ENCODE results near the gene IL1RAPL1.

Gene IL1RAPL1

DNA sequence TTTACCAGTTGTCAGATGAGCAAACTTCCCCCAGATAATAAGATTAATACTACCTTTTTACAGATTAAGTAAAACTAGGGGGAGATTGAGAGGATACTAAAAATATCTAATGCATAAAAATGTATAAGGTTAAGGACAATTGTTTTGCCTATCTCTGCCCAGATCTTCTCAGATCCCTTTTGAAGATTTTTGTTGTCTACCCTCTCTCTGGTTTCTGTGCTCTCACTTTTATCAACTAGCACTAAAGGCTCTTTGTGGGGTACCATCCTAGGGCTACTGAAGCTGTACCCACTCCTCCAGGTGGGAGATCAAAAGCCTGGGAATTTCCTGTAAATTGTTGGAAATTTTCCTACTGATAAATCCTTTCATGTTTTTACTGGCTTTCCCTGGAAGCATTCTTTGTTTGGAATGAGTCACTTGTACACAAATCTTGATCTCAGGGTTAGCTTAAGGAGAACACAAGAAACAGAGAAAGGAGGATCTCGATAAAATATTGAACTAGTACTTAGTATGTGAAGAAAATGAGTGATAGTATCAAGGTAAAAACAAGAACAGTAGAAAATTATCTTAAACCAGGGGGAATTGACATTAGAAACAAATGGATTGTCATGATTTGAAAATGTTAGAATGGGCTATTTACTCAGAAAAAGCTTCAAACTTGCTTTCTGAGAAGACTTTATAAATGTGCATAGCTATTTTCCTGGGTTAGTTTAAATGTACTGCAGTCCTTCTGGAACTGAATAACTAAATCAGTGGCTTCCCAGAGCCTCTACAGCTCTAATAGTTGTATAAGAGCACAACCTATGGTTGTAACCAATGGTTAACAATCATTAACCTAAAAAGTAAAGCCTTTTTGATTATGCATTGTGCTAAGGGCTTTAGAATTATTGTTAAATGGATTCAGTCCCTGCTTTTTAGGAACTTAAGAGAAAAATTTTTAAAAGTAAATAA is 948.2 kb downstream of the IL1RAPL1 start:
- DNase-seq (ENCODE audit: low spot score): no peak

DNA sequence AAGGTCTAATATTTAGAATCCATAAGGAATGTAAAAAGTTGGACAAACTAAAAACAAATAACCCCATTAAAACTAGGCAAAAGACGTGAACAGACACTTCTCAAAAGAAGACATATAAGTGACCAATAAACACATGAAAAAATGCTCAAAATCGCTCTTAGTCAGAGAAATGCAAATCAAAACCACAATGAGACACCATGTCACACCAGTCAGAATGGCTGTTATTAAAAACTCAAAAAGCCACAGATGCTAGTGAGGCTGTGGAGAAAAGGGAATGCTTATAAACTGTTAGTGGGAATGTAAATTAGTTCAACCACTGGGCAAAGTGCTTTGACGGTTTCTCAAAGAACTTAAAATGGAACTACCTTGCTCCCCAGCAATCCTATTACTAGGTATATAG is 953.8 kb downstream of the IL1RAPL1 start:
- DNase-seq (ENCODE audit: low spot score): no peak

DNA sequence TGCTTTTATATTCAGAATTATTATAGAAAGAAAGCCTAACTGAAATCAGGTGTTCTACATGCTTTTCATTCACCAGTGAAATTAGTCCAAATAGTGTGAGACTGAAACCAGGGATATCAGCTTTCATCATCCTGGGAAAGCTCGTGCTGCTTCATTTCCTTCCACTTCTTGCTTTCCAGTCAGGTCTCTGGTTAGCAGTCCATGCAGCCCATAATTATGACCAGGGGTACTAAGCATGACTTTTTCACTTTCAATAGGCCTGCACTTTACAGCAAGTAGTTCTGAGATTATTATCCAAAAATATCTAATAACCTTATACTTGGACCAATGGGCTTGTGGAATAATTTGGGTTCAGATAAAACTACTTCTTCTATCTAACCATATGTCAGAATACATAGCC is 954.9 kb downstream of the IL1RAPL1 start:
- no peak for DNase-seq (ENCODE audit: low spot score)

DNA sequence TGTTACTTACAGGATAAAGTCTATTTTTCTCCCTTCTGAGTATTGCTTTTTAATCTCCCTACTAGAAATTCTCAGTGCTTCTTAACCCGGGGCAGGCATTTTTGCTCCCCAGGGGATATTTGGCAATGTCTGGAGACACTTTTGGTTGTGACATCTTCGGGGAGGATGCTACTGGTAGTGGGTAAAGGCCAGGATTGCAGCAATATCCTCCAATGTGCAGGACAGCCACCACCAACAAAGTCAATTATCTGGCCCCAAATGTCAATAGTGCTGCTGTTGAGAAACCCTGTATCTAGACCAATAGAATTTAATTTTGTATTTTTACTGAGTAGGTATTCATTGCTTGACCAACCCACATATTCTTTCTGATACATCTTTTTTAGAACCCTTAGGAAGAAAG is 958.6 kb downstream of the IL1RAPL1 start:
- no peak for DNase-seq (ENCODE audit: low spot score)

DNA sequence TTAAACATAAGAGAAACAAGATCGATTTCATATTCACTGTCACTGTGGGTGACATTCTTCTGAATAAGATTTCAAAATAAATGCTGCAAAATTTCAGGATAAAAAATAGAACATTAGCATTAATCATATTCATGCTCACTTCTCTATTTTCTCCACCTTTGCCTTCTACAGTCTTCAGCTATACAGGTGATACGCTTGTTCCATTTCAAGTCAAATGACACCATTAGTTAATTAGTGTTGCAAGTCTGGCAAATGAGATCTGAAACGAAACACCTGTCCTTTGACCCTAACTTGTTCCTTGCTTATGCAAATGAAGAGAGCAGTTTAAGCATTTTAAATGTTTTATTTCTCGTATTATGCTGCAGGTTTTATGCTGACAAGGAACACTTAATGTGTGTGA is 960.6 kb downstream of the IL1RAPL1 start:
- no peak for DNase-seq (ENCODE audit: low spot score)

DNA sequence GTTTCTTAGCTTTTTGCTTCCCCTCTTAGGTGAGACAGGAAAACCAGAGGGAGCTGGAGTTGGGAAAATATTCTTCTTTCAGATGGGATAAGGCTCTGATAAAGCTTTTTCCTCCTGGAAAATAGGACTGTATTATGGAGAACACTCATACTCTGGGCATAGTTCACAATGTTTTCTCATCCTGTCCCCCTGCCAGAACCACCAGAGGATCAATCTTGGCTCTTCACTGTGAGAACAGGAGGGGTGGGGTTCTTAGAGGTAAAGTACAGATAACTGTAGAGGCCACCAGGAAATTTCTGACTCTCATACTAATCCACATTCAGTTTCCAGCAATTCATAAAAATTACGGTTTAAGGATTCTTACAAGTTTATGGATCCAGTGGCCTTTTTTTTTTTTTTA is 966.3 kb downstream of the IL1RAPL1 start:
- DNase-seq (ENCODE audit: low spot score): no peak

DNA sequence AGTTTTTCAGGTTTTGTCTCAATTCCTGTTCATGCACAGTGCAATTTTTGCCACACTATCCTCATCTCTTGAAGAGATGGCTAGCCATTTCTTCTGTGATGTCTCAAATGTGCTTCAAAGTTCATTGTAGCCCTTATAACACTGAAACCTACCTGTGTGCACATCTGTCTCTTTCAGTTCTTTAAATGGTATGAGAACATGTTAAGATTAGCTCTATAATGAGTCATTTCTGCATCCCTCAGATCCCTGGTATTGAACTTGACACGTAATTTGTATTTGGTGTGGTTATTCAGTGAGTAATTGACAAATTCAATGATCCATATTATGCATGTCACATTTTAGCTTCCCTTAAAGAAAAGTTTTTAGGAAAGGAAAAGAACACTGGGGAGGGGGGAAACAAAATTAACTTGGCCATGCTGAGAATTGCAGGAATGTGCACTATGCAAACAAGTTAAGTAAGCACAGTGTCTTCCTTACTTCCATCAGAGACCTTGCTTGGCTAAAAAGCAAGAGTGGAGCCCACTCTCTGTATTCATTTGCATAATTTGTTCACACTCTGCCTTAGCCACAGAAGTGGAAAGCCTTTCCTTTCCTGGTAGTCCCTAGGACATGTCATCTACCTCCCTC is 968.3 kb downstream of the IL1RAPL1 start:
- no peak for DNase-seq (ENCODE audit: low spot score)

DNA sequence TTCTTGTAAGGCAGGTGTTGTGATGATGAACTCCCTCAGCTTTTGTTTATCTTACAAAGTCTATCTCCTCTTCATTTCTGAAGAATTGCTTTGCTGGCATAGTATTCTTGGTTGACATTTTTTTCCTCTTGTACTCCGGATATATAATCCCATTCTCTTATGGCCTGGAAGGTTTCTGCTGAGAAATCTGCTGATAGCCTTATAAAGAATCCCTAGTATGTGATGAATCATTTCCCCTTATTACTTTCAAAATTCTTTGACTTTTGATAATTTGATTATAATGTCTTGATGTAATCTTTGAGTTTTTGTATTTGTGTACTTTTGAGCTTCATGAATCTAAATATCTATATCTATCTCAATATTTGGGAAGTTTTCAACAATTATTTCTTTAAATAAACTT is 972.8 kb downstream of the IL1RAPL1 start:
- no peak for DNase-seq (ENCODE audit: low spot score)

DNA sequence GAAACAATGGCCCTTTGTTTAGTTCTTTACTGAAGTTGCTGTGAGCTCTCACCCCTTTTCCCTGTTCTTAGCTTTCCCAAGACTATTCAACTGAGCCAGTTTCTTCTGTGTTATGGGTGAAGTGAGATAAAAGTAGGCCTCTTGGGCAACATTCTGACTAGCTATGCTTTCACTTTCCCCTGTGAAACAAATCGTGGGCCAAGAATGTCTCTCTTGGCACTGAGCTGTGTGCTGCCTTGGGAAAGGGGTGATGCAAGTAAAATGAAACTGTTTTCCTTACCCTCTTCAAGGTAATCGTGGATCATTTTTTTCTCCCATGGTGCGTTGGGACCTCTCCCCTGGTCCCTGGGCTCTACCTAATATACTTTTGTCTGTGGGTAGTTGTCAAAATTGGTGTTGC is 974.2 kb downstream of the IL1RAPL1 start:
- no peak for DNase-seq (ENCODE audit: low spot score)

DNA sequence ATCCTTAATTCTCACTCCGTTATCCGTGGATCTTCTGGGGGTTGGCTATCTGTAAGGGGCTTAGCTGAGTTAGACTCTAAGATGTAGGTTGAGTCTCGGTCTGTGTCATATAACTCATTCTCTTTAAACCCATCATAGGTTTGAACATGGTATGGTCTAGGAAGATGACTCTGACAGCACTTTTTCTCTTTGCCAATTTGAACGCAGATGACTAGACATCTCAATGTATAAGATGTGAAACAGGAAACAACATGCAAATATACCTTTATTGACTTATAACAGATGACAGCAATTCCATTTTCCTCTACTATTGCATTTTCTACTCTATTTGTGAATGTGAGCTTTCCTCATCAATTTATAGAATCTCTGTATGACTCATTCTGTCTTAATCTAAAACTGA is 993.3 kb downstream of the IL1RAPL1 start:
- DNase-seq (ENCODE audit: low spot score): no peak

DNA sequence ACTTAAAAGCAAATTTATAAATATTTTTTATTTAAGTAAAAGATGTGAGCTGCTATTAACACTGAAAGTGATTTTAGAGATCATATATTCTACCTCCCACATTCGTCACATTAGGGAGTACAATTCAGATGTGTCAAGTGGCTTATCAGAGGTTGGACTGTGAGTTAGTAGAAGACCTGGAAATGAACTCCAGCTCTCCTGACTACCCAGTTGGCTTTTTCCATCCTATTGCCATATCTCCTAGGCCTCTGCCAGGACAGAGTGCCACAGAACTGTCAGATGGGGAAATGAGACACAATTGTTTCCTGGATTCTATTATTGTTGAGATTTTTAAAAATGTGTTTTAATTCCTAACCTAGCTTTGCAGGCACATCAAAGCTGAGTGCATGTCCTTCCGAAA is 994.0 kb downstream of the IL1RAPL1 start:
- DNase-seq (ENCODE audit: low spot score): no peak

DNA sequence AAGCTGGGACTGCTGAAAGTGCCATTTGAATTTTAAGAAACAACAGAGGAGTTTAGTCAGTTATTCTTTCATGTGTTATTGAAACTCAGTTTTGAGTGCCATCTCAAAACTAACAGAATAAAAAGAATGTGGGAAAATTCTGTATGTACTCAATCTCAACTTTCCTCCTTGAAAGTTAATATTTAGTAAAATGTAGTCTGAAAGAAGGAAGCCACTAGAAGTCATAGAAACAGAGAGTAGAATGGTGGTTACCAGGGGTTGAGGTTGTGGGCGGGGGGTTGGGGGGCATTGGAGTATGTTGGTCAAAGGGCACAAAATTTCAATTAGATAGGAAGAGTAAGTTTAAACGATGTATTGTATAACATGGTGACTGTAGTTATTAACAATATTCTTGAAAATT is 999.9 kb downstream of the IL1RAPL1 start:
- no peak for DNase-seq (ENCODE audit: low spot score)

DNA sequence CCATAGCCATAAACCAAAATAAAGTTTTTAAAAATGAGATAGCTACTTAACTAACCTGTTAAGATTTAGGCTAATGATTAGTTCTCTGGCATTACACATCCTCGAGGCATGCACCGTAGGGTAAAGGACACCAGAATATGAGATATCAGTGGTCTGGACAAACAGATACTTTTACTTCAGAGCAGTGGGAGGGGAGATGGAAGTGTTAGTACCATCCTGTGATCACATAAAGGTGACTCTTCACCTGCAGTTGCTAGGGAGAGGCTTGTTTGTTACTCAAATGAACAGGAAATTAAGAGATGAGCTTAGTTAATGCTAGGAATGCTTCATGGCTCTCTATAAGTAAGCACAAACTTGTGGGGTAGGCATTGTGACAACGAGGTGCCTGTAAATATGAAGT is 1003.7 kb downstream of the IL1RAPL1 start:
- DNase-seq (ENCODE audit: low spot score): no peak

DNA sequence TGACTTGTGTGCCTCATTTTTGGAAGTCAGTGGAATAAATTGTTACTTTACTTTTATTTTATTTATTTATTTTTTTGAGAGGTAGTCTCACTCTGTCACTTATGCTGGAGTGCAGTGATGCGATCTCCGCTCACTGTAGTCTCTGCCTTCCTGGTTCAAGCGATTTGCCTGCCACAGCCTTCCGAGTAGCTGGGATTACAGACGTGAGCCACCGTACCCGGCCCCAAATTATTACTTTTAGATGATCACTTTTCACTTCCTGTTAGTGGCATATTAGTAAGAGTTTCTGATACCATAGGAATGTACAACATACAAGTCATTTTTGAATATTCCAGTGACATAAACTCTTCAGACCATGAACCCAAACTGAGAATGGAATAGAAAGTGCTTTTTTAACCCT is 1017.1 kb downstream of the IL1RAPL1 start:
- no peak for DNase-seq (ENCODE audit: low spot score)

DNA sequence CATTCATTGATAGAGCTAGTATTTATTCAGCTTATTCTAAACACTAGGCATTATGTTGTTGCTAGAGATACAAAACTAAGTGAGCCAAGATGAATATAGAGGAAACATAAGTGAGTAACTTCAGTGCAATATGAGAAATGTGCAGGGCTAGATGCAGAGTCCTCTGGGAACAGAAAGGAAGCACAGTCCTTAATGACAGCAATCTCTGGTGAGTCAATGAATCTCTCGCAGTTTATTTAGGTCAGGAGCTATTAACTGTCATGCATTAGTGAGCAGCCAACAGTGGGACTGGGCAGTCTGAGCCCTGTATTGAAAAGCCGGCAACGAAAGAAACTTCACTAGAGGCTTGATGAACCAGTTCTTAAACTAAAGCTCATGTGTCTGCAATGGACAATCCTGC is 1030.0 kb downstream of the IL1RAPL1 start:
- DNase-seq (ENCODE audit: low spot score): no peak

DNA sequence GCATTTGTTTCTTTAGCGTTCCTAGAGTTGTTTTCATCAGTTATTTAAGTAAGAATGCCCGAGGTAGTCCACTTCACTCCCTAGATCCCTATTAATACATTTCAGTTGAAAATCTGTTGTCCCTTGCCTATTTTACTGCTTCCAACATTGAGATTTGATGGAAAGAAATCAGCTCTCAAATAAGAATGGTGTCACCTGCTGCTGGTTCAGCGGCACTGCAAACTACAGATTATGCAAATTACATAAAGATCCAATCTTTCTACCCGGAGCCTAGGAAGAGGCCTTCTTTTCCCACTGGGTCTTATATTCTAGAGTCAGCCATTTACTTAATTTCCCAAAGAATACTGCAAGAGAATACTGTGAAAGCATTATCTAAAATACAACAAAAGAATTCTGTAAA is 1030.5 kb downstream of the IL1RAPL1 start:
- peak; percentile 29 for DNase-seq (ENCODE audit: low spot score)

DNA sequence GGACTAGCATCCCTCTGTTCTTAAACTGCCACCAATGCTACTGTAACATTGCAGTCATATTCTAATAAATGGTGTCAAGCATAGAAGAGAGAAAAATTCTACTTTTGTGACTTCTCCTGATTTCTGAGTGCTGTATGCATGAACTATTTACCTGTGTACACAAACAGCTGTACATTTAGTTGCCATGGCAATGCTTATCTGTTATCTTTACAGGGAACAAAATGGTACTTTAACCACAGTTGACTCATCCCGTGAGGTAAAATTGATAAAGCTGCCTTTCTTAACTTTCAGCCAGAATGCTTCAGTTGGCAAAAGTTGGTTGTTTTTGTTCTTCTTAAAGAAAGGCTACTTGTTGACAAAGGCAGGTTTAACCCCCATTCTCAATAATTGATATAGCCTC is 1040.6 kb downstream of the IL1RAPL1 start:
- no peak for DNase-seq (ENCODE audit: low spot score)

DNA sequence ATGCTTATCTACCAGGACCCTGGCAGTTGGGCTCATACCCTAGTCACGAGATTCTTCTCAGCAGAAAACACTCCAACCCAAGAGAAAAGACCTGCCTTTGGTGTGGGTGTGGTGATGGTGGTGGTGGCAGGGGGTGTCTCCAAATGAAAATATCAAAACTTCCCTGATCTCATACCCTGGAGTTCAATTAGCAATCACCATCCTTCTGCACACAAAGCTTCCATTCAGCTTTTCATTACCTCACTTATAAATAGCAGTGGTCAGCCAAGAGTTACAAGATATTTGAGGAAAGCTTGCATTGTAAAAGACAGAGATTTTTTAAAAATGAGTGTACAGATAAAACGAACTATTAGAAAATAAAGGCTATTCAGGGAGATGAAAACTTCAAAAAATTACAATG is 1047.3 kb downstream of the IL1RAPL1 start:
- no peak for DNase-seq (ENCODE audit: low spot score)

DNA sequence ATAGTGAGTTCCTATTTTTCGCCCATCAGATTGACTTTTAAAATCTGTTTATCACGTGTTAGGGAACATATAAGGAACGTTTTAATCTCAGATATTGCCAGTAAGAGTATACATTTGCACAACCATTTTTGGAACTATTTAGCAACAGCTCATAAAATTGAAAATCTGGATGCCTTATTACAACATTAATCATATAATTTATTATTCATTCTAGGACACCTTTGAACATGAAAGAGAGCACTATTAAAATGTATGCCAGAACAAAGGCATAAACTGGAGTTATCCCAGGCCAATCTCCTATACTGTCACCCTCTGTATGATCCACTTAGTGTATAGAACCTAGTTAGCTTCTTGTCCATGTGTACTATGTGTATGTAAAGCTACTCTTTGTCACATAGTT is 1049.1 kb downstream of the IL1RAPL1 start:
- DNase-seq (ENCODE audit: low spot score): no peak

DNA sequence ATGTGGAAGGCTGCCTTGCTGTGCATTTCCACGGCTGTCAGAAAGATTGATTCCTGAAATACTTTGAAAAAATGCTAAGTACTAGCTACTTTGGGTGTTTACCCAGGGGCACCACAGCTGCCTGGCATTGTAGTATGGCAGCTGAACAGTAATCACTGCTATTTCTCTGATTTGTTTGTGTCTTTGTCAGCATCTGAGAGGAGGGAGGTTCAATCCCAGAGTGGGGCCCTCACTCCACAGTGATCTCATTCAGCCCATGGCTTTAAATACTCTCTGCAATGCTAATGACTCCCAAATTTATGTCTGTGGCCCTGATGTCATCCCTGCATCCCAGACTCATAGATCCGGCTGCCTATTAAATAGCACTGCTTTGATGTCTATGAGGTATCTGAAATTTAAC is 1052.9 kb downstream of the IL1RAPL1 start:
- no peak for DNase-seq (ENCODE audit: low spot score)

DNA sequence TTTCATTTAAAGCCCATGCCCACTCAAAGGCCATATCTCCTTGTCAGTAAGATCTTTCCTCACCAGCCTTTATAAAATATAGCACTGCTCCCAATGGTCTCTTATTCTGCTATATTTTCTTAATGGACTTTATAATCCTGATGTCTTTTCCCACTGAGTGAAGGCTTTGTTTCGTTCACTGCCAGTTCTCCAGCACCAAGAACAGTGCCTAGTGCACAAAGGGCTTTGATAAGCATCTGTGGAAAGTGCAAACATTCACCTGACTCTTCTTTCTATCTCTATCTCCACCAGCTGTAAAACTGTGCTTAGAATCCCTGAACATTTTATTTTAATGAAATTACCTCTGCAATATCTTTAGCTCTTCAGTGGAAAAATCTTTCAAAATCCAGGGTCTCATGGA is 1054.2 kb downstream of the IL1RAPL1 start:
- DNase-seq (ENCODE audit: low spot score): no peak

DNA sequence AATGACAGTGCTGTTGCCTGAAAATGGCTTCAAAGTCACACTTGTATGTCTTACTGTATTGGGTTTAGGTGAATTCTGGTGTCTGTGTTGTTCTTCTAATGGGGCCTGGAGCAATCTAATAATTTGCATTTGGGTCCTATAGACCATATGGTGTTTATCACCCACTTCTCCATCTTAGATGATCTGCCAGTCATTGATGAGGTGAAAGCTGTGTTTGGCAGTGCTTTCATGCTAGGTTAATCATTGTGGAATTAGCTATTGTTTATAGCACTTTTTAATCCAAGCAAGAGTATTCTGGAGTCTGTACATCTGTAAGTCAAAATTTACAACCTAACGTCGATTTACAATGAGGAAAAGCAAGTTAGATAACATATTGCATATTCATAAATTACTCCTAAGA is 1055.9 kb downstream of the IL1RAPL1 start:
- no peak for DNase-seq (ENCODE audit: low spot score)

DNA sequence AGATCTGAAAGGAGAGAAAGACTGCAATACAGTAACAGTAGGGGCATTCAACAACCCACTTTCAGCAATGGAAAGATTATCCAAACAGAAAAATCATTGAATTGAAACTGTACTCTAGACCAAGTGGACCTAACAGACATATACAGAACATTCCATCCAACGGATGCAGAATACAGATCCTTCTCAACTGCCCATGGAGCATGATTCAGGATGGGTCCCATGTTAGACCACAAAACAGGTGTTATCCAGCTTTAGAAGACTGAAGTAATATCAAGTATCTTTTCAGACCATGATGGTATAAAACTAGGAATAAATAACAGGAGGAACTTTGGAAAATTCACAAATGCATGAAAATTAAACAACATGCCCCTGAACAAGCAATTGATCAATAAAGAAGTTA is 1060.9 kb downstream of the IL1RAPL1 start:
- no peak for DNase-seq (ENCODE audit: low spot score)

DNA sequence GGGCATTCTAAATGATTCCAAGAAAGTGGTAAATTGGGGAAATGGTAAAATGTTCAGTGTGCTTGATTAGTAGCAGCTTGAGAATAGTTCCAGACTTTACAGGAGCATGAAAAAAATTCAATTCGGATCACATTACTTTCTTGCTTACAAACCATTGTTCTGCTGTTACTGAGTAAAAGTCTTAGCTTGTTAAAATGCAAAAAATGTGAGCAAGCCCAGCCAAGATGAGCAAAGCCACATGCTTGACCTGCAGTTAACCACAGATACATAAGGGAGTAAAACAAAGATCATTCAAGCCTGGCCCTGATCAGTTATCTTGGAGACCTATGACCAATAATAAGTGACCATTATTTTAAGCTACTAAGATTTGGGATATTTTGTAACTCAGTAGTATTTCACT is 1065.2 kb downstream of the IL1RAPL1 start:
- no peak for DNase-seq (ENCODE audit: low spot score)

Measured in putamen (tissue), 1 donor.